BLaER1 (cell line): ENCODE measurements around the gene OTUD1.

Experiments
- H3K27ac ChIP-seq: shearing (Covaris generic); formaldehyde crosslinking; 2 replicates; pipeline ENCODE4 v1.8.1; 2022
- H3K27me3 ChIP-seq: shearing (Covaris generic); formaldehyde crosslinking; 2 replicates; pipeline ENCODE4 v1.8.1; 2022
- H3K36me3 ChIP-seq: shearing (Covaris generic); formaldehyde crosslinking; 2 replicates; pipeline ENCODE4 v1.8.1; 2022
- H3K4me1 ChIP-seq: shearing (Covaris generic); formaldehyde crosslinking; 2 replicates; pipeline ENCODE4 v1.8.1; 2022
- H3K4me2 ChIP-seq: shearing (Covaris generic); formaldehyde crosslinking; 2 replicates; pipeline ENCODE4 v1.8.1; 2022
- H3K4me3 ChIP-seq: shearing (Covaris generic); formaldehyde crosslinking; 2 replicates; pipeline ENCODE4 v1.8.1; 2022
- H3K9ac ChIP-seq: shearing (Covaris generic); formaldehyde crosslinking; 2 replicates; pipeline ENCODE4 v1.8.1; 2022
- H3K9me3 ChIP-seq: shearing (Covaris generic); formaldehyde crosslinking; 2 replicates; pipeline ENCODE4 v1.8.1; 2022
- H4K20me1 ChIP-seq: shearing (Covaris generic); formaldehyde crosslinking; 2 replicates; pipeline ENCODE4 v1.8.1; 2022
- Cebpa-rat ChIP-seq: shearing (Covaris generic); IDR thresholded peaks from 2 replicates; pipeline ENCODE4 v1.8.1; 2022

The OTUD1 gene

GRCh38 chr10:23419655-23420329 is 19.1 kb upstream of the OTUD1 start:
- H3K9ac ChIP-seq, result no peak overlapping the region
- H3K4me2 ChIP-seq, result no peak overlapping the region
- no peak overlapping the region for H3K27ac ChIP-seq
- TF ChIP-seq Cebpa-rat, result no peak
- no peaks in the 10 kb centered on the region for H3K36me3 ChIP-seq
- H4K20me1 ChIP-seq, result no peaks in the 10 kb centered on the region
- H3K27me3 ChIP-seq, result no peaks in the 10 kb centered on the region
- no peaks in the 10 kb centered on the region for H3K9me3 ChIP-seq
- H3K4me1 ChIP-seq, result no peaks in the 10 kb centered on the region
- no peak overlapping the region for H3K4me3 ChIP-seq

- H4K20me1 ChIP-seq, result no peaks in the 10 kb centered on the region
- no peak overlapping the region for H3K4me2 ChIP-seq
- no peak overlapping the region for H3K4me3 ChIP-seq
- H3K27ac ChIP-seq, result no peak overlapping the region
- H3K27me3 ChIP-seq, result no peaks in the 10 kb centered on the region
- no peaks in the 10 kb centered on the region for H3K4me1 ChIP-seq
- H3K9me3 ChIP-seq, result no peaks in the 10 kb centered on the region
- no peaks in the 10 kb centered on the region for H3K36me3 ChIP-seq
- H3K9ac ChIP-seq, result no peak overlapping the region
- TF ChIP-seq Cebpa-rat, result no peak
Measured at GRCh38 chr10:23421397-23421796, 17.5 kb upstream of the OTUD1 start.

DNA sequence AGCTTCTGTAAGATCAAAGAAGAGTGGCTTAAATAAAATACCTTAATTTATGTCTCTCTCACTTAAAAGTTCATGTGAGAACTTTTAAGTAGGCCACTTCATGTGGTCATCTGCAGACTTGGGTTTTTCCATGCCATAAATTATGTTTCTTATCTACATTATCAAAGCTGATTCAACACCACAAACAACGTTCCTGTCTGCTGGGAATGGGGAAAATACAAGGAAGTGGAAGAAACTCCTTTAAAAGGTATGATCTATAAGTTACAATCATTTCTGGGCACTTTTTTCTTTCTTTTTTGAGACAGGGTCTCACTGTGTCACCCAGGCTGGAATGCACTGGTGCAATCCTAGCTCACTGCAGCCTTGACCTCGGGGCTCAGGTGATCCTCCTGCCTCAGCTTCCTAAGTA is 16.9 kb upstream of the OTUD1 start:
- no peaks in the 10 kb centered on the region for H3K4me1 ChIP-seq
- no peak overlapping the region for H3K4me3 ChIP-seq
- no peaks in the 10 kb centered on the region for H3K9me3 ChIP-seq
- no peak overlapping the region for H3K9ac ChIP-seq
- H3K27ac ChIP-seq, result no peak overlapping the region
- TF ChIP-seq Cebpa-rat, result no peak
- H4K20me1 ChIP-seq, result no peaks in the 10 kb centered on the region
- no peaks in the 10 kb centered on the region for H3K27me3 ChIP-seq
- H3K4me2 ChIP-seq, result no peak overlapping the region
- no peaks in the 10 kb centered on the region for H3K36me3 ChIP-seq

- H3K9ac ChIP-seq, result no peak overlapping the region
- TF ChIP-seq Cebpa-rat, result no peak
- no peaks in the 10 kb centered on the region for H4K20me1 ChIP-seq
- no peak overlapping the region for H3K4me2 ChIP-seq
- H3K4me1 ChIP-seq, result 0 out of 2 replicates have a peak, but pooled peaks cover 4% of the 10 kb centered on the region
- H3K4me3 ChIP-seq, result no peak overlapping the region
- H3K9me3 ChIP-seq, result no peaks in the 10 kb centered on the region
- H3K36me3 ChIP-seq, result no peaks in the 10 kb centered on the region
- H3K27me3 ChIP-seq, result no peaks in the 10 kb centered on the region
- no peak overlapping the region for H3K27ac ChIP-seq
Measured at GRCh38 chr10:23432166-23432565, 6.7 kb upstream of the OTUD1 start.

- Histone ChIP-seq H3K4me3 (no peak overlapping the region), H3K4me1 (0 out of 2 replicates have a peak, but pooled peaks cover 4% of the 10 kb centered on the region), H3K9ac (no peak overlapping the region), H3K27me3 (no peaks in the 10 kb centered on the region), H3K4me2 (no peak overlapping the region), H3K27ac (no peak overlapping the region), H4K20me1 (no peaks in the 10 kb centered on the region), H3K9me3 (no peaks in the 10 kb centered on the region), H3K36me3 (no peaks in the 10 kb centered on the region)
- TF ChIP-seq Cebpa-rat, result no peak
Measured at GRCh38 chr10:23432639-23433038, 6.2 kb upstream of the OTUD1 start.

DNA sequence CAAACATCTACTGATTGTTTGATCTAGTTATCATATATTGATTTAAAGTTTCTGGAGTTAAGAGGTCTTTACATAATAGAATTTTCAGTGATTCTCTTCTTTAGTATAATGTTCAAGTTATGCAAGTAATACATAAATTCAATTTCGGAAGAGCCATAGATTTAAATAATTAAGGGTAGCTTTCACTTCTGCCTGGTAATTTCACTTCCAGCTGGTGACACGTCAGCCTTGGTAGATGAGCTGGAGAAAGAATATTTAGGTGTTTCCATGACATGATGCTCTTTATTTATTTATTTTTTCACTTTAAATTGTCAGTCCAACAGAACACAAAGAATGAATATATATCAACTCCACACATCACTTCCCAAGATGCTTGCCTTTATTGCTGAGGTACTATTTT is 5.2 kb upstream of the OTUD1 start:
- H4K20me1 ChIP-seq, result no peaks in the 10 kb centered on the region
- no peaks in the 10 kb centered on the region for H3K27me3 ChIP-seq
- H3K9me3 ChIP-seq, result no peaks in the 10 kb centered on the region
- H3K4me3 ChIP-seq, result no peak overlapping the region
- no peak overlapping the region for H3K9ac ChIP-seq
- no peak for TF ChIP-seq Cebpa-rat
- H3K4me2 ChIP-seq, result no peak overlapping the region
- H3K36me3 ChIP-seq, result no peaks in the 10 kb centered on the region
- H3K4me1 ChIP-seq, result peaks cover 10% of the 10 kb centered on the region; the same call in 1 of the 2 replicates
- H3K27ac ChIP-seq, result no peak overlapping the region

GRCh38 chr10:23435378-23435777 is 3.5 kb upstream of the OTUD1 start:
- Histone ChIP-seq H3K36me3 (no peaks in the 10 kb centered on the region), H3K4me2 (no peak overlapping the region), H3K4me3 (no peak overlapping the region), H3K4me1 (peaks cover 5% of the 10 kb centered on the region; the same call in 1 of the 2 replicates), H3K27me3 (peaks cover 10% of the 10 kb centered on the region; the same call in 1 of the 2 replicates), H3K9ac (no peak overlapping the region), H3K9me3 (no peaks in the 10 kb centered on the region), H3K27ac (no peak overlapping the region), H4K20me1 (peaks cover 8% of the 10 kb centered on the region)
- no peak for TF ChIP-seq Cebpa-rat

DNA sequence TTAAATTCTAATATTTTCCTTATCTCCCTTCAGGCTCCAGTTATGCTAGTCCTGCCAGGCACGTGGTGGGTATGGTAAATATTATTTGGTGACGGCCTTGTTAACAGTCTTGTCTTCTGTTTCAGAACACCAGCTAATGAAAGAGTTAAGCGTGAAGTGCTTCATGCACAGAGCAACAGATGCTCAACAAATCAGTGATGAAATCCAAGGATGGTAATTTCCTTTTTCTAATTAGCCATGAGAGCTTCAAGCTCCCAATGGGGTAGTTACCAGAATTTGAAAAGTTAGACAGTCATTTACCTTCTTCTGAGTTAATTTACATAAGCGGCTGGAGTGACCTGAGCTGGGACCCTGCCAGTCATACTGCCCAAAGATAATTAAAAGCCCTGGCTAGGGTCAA is 1.9 kb upstream of the OTUD1 start:
- Histone ChIP-seq H3K4me2 (no peak overlapping the region), H3K9me3 (no peaks in the 10 kb centered on the region), H3K27me3 (peaks cover 24% of the 10 kb centered on the region; the same call in 1 of the 2 replicates), H3K36me3 (no peaks in the 10 kb centered on the region), H4K20me1 (peaks cover 24% of the 10 kb centered on the region), H3K9ac (no peak overlapping the region), H3K27ac (no peak overlapping the region), H3K4me1 (peaks cover 15% of the 10 kb centered on the region), H3K4me3 (no peak overlapping the region)
- TF ChIP-seq Cebpa-rat, result no peak

GRCh38 chr10:23437963-23438546 is 820 bp upstream of the OTUD1 start:
- Histone ChIP-seq H3K4me2 (peak overlapping the region; percentile 56), H4K20me1 (peaks cover 35% of the 10 kb centered on the region), H3K27ac (peak overlapping the region; percentile 93), H3K4me3 (peak overlapping the region; percentile 95), H3K9me3 (no peaks in the 10 kb centered on the region), H3K27me3 (peaks cover 24% of the 10 kb centered on the region; the same call in 1 of the 2 replicates), H3K9ac (peak overlapping the region; percentile 27; the same call in 1 of the 2 replicates), H3K4me1 (peaks cover 26% of the 10 kb centered on the region), H3K36me3 (no peaks in the 10 kb centered on the region)
- no peak for TF ChIP-seq Cebpa-rat

GRCh38 chr10:23439452-23439960 is 631 bp downstream of the OTUD1 start:
- peak overlapping the region; percentile 82 for H3K4me2 ChIP-seq
- peaks cover 3% of the 10 kb centered on the region; the same call in 1 of the 2 replicates for H3K36me3 ChIP-seq
- H3K9ac ChIP-seq, result peak overlapping the region; percentile 93
- H3K27me3 ChIP-seq, result peaks cover 24% of the 10 kb centered on the region; the same call in 1 of the 2 replicates
- peak overlapping the region; percentile 95 for H3K4me3 ChIP-seq
- H4K20me1 ChIP-seq, result peaks cover 39% of the 10 kb centered on the region
- peaks cover 40% of the 10 kb centered on the region for H3K4me1 ChIP-seq
- TF ChIP-seq Cebpa-rat, result no peak
- H3K27ac ChIP-seq, result peak overlapping the region; percentile 93
- H3K9me3 ChIP-seq, result no peaks in the 10 kb centered on the region
